ENCODE data around the gene CTNNA2. TPM values are rescaled to one million over a fixed set of nuclear protein-coding genes. Genes with fewer than 3 reads are reported as not detected.

CTNNA2 gene
- total and polyA plus RNA-seq, 9 of the 15 experiments (the other 6 are each of a cell fraction or from before 2014, with no cell fraction given) = 0.03 to 0.40 (median 0.15) TPM

GRCh38 chr2:80135001-80135400 lies 622.1 kb downstream of the CTNNA2 start:
- intact Hi-C loops (cut with micrococcal nuclease) (no loop called here), in situ Hi-C loops (cut with MboI) (no loop called here)

More at GRCh38 chr2:80135001-80135400, 622.1 kb downstream of the CTNNA2 start:
- Histone ChIP-seq H2AFZ (ENCODE audit: low read depth, low read length) (no peak overlapping the region), H3K9me3 (replicated peaks; ENCODE audit: control insufficient read depth, insufficient read depth, low read depth, low read length) (no peaks in the 10 kb centered on the region), H3K79me2 (ENCODE audit: control insufficient read depth, insufficient read depth, low read length) (no peaks in the 10 kb centered on the region), H3K27me3 (ENCODE audit: control insufficient read depth in 2 of 2, insufficient read depth in 2 of 2, low read length in 2 of 2) (no peaks in the 10 kb centered on the region; a peak in 1 of 5 replicates), H3K27ac (ENCODE audit: extremely low read depth, low read depth, low read length) (no peak overlapping the region), H3K9me1 (ENCODE audit: control insufficient read depth, insufficient read depth, low read length) (no peaks in the 10 kb centered on the region), H3K4me1 (replicated peaks in 1 of 2; ENCODE audit: control insufficient read depth in 2 of 2, insufficient read depth in 2 of 2, low read length in 2 of 2) (peaks cover 0 to 3% of the 10 kb centered on the region in 2 experiments; a peak in 1 of 5 replicates), H4K20me1 (replicated peaks; ENCODE audit: control insufficient read depth, insufficient read depth, low read length) (no peaks in the 10 kb centered on the region), H3K4me3 (no peak overlapping the region), H3K9ac (ENCODE audit: insufficient read depth in 1 of 2, low read depth in 2 of 2, low read length in 2 of 2) (no peak overlapping the region), H3K4me2 (ENCODE audit: insufficient read depth, low read length) (no peak overlapping the region), H3K36me3 (ENCODE audit: control insufficient read depth, insufficient read depth, low read length) (no peaks in the 10 kb centered on the region)
- TF ChIP-seq ZBTB5 (IDR thresholded peaks at IDR 0.05) (no peak), ZNF77 (CRISPR knock-in tag; IDR thresholded peaks at IDR 0.05) (no peak), ZNF282 (CRISPR knock-in tag; IDR thresholded peaks at IDR 0.05) (no peak), HINFP (tag; conservative IDR thresholded peaks at IDR 0.05; ENCODE audit: low read depth) (no peak), IFI16 (CRISPR knock-in tag; IDR thresholded peaks at IDR 0.05) (no peak), ZNF175 (CRISPR knock-in tag; IDR thresholded peaks at IDR 0.05; ENCODE audit: low read depth) (no peak)
- WGBS (ENCODE audit: insufficient coverage, low coverage, missing lambda C conversion rate) = 17% methylated on average over 1 of the region's 1 CpG
- ATAC-seq = peak; percentile 46; the same call in 2 of the 3 replicates
- POLR2A ChIA-PET = interaction anchor here (0.6 kb wide), 1 partner anchor 13 kb away, joined by 3 read pairs; no protein-coding TSS in a partner anchor
- BruUV-seq (replicated peaks) = no TSS peak
- DNase-seq (ENCODE audit: extremely low read depth in 1 of 4, low spot score in 3 of 4) = no peak
- CTCF ChIA-PET (ENCODE audit: low intra/inter-chr PET ratio) = no interaction called here
- FAIRE-seq = no peak

Data from K562 (cell line).